HT-29 (cell line): ENCODE data around the gene PPP5C. TPM values are rescaled to one million over a fixed set of nuclear protein-coding genes. Genes with fewer than 3 reads are reported as not detected.
A peak's percentile ranks its signal among the peaks of the same experiment; 100 is the strongest.
"Not testable (repeated sequence)": the region's sequence is repeated elsewhere in the genome, so short reads cannot be mapped to it uniquely, and the experiment has no call there.

Experiments used
- DNase-seq: peaks from one replicate; pipeline ENCODE4 v3.0.0-alpha.2; 2015; ENCODE audit warnings: low spot score
- total RNA-seq: library from RNA; depleted of rRNA; stranded (reverse); fragments of >200 nt; shearing (Covaris generic); gene quantifications from 2 replicates; pipeline ENCODE4 v1.2.3, GENCODE V29; 2014

PPP5C gene
- total RNA-seq, 1 experiment from 2014 or later = 224 TPM

- no peak for DNase-seq
These were observed 61.2 kb downstream of the PPP5C start for GRCh38 chr19:46407856-46408663.

DNA sequence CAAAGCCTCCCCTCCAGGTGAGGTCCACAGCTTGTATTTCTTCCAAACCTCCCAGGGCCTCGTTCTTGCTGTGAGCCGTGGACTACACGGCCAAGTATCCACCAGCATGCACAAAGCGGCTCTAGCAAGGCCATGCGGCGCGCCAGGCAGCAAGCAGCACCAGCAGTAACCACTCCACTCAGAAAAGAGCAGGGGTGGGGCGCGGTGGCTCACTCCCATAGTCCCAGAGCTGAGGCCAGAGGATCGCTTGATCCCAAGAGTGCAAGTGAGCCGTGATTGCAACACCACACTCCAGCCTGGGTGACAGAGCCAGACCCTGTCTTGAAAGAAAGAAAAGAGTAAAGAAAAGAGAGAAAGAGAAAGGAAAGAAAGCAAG, 61.8 kb downstream of the PPP5C start:
- DNase-seq = no peak

- DNase-seq = no peak
These were observed 62.3 kb downstream of the PPP5C start for GRCh38 chr19:46409191-46409590.

DNA sequence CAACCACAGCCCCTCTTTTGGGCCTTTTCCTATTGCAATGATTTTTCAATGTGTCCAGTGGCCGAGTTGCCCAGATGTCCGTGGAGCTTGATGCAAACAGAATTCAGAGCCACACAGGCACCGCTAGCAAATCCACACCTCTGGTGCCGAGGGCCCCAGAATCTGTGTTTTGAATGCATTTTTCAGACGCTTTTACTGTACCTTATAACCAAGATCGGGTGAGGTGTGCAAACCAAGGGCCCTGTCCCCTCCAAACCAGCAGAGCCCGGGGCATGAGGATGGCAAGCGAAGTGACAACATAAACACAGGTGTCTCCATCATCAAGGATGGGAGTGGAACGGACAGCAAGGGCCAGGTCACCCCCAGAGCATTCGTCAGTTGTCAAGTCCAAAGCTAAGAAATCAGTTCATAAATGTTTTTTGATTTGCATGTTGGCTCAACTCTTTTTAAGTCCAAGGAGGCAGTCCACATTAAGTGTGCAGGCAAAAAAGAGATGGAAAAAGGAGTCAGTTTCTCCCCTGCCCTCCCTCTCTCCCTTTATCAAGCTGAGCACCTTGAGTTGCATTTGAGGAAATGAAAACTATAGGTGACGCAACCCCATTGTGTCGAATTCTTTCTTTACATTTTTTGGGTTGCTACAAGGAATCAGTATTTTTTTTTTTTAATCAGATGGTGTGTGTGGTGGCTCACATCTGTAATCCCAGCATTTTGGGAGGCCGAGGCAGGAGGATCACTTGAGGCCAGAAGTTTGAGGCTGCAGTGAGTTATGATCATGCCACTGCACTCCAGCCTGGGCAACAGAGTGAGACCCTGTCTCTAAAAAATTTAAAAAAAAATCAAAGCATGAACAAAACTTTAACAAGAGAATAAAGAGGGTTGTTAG, 63.6 kb downstream of the PPP5C start:
- DNase-seq = no peak

GRCh38 chr19:46411088-46411924, 64.4 kb downstream of the PPP5C start:
- DNase-seq = no peak

GRCh38 chr19:46411925-46412649, 65.2 kb downstream of the PPP5C start:
- DNase-seq = no peak

GRCh38 chr19:46412650-46413261, 65.9 kb downstream of the PPP5C start:
- no peak for DNase-seq

- no peak for DNase-seq
These were observed 66.6 kb downstream of the PPP5C start, which contains the start of gene CCDC8 for GRCh38 chr19:46413262-46414031. TSS of gene CCDC8 (minus strand) at chr19:46413564. CDS start at chr19:46412810, 754 bp downstream.

GRCh38 chr19:46414899-46415298, 68.0 kb downstream of the PPP5C start:
- DNase-seq = not testable (repeated sequence)

DNA sequence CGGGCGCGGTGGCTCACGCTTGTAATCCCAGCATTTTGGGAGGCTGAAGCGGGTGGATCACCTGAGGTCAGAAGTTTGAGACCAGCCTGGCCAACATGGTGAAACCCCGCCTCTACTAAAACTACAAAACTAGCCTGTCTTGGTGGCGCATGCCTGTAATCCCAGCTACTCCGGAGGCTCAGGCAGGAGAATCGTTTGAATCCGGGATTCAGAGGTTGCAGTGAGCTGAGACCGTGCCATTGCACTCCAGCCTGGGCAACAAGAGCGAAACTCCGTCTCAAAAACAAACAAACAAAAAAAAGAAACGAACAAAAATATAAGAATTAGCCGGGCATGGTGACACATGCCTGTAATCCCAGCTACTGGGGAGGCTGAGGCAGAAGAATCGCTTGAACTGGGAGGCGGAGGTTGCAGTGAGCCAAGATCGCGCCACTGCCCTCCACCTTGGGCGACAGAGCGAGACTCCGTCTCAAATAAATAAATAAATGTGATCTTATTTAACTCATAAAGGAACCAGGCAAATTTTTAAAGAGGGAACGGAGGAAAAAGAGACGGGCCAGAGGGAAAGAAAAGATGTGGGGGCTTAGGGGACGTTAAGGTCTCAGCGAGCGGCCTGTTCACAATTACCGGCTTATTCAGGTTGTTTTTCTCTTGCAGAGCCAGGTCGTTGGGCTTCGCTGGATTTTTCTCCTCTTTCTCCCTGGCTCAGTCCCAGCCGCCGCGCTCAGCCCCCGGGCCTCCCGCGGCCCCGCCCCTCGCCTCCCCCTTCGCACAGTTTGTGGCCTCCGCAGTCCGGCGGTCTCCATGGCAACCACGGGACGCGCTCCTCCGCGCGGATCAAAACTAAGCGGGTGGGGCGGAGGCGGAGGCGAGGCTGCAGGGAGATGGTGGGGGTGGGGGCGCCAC, 69.2 kb downstream of the PPP5C start:
- DNase-seq = peak; percentile 94

GRCh38 chr19:46420056-46420455, 73.2 kb downstream of the PPP5C start:
- DNase-seq = no peak

DNA sequence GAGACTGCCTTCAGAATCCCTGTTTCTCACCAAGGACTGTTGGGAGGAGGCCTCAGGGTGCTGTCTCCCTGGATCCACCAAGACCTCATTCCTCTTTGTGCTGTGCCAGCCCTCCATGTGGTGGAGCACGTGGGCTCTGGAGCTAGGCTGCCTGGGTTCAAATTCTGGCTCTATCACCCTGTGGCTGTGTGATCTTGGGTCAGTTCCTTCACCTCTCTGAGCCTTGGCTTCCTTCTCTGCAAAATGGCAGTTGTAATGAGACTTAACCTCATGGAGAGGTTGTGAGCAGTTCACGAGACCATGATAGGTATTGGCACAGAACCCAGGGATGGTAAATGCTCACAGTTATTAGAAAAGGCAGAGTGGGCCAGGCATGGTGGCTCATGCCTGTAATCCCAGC, 75.5 kb downstream of the PPP5C start:
- DNase-seq = no peak

DNA sequence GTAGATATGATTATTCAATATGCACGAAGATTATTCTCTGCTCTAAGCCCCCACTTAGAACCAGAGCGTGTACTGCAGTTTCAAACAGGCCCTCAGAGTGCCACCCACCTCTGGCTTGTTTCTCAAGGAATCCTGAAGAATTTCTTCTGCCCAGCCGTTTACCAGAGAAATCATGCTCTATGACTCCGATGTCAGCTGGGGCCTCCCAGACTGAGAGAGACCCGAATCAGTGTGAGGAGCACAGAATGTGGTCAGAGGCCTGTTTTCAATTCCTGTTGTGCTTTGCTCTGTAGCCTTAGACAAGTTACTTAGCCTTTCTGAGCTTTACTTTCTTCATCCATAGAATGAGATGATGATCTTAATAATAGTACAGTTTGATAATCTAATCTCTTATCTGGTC, 76.3 kb downstream of the PPP5C start:
- DNase-seq = no peak

DNA sequence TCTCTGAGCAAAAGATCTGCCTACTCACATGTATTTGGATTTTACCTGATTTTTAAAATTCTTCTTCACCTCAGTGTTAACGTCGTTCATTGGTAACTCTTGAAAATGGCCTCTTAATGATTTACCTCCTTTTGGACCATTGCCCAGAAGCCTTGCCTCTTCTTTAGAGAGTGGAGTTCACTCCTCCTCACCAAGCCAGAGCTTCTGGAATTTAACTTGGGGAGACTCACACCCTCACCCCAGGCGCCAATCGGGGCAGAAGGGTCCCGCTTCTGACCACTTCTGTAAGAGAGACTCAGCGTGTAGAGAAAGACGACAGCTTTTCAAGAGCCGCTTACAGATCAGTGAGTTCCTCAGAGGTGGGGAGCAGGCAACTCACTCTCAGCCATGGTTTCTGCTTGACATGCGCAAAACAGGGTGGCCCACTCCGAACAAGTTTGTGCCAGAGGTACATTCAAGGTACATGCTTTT, 79.2 kb downstream of the PPP5C start:
- DNase-seq = peak; percentile 90

- DNase-seq = no peak
These were observed 79.7 kb downstream of the PPP5C start for GRCh38 chr19:46426506-46427162.

DNA sequence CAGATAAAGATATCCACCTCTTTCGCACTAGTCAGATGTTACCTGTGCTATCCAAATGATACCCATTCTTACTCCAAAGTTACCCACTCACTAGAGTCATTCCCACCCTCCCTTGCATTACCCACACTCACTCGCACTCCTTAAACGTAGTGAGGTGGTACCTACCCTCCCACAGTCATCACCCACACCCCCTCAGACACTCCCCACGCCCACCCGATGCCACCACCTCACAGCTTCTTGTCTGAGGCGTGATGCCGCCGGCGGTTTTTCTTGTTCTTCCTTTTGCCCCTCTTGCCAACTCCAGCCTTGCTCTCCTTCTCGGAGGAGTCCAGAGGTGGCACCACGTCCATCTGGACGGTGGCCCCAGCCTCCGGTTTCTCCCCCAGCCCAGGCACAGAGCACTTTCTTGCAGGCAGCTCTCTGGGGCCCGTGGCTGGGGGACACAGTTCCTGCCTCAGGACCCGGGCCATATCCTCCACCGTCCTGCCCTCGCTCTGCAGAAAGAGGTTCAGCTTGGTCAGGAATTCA, 80.7 kb downstream of the PPP5C start:
- DNase-seq = no peak

DNA sequence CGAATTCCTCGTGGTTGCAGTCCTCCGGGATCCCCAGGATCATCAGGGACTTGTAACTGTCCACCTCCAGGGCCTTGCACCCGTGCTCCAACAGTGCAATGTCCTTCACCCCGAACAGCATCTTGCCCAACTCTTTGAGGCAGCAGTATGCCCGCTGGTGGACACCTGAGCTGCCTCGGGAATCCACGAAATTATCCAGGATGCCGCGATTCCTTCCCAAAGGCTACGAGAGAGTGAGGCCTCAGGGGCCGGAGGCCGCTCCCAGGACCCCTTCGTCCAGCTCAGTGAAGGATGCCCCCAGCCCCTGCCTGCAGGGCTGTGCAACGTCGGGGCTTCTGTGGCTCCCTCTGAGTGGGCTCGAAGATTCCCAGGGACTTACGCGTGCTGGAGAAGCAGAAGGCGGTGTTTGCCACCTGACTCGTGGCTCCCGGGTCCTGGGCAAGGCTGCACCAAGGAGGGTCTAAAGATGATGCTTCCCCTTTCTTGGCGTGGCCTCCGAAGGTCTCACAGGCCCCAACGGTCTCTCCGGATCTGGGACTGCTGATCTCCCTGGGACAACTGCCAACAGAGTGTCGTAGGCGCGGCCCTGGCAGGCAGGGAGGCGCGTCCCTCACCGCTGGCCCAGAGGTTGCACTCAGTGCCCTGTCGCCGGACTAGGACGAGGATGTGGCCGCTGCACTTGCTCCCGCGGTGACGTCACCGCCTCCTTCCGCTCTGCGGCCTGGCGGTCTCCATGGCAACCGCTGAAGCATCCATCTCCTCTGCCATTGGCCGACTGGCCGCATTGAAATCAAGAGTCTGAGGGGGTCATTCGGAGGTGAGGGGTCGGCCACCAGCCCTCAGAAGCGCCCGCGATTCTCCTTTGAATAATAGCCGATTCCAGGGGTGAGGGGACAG, 81.6 kb downstream of the PPP5C start, which contains the start of gene PNMA8C:
Gene PNMA8C, minus strand, starts transcription at position 698 of the 897 bp plus-strand sequence. Its CDS starts 577 bp downstream, at position 121.
- DNase-seq = peak; percentile 44
